HEK293 (cell line): ENCODE measurements around the gene LRRC8C.

Source experiments
- GLI4 ChIP-seq: fragments of 450-650 bp; formaldehyde crosslinking; IDR thresholded peaks from 2 replicates; pipeline ENCODE4 v1.5.1; 2016; ENCODE audit warnings: missing biosample characterization, missing genetic modification characterization
- GLIS1 ChIP-seq: fragments of 450-650 bp; formaldehyde crosslinking; IDR thresholded peaks from 2 replicates; pipeline ENCODE4 v1.5.1; 2016; ENCODE audit warnings: missing biosample characterization, missing genetic modification characterization
- MZF1 ChIP-seq: fragments of 450-650 bp; formaldehyde crosslinking; IDR thresholded peaks from 2 replicates; pipeline ENCODE4 v1.5.1; 2017; ENCODE audit warnings: missing biosample characterization, missing genetic modification characterization, borderline replicate concordance
- PBX3 ChIP-seq: sonication (generic); formaldehyde crosslinking; IDR thresholded peaks from 2 replicates; pipeline ENCODE4 v1.8.1; 2022; ENCODE audit warnings: mild to moderate bottlenecking, moderate library complexity, missing genetic modification reagents
- TRIM28 ChIP-seq: IDR thresholded peaks from 2 replicates; pipeline ENCODE4 v1.6.1; 2011; ENCODE audit warnings: low read length, control low read depth, borderline replicate concordance
- TF ChIP-seq, protein P1 (sequence below): fragments of 450-650 bp; formaldehyde crosslinking; IDR thresholded peaks from 2 replicates; pipeline ENCODE4 v1.5.1; 2016; ENCODE audit warnings: missing biosample characterization, missing genetic modification characterization

- TF ChIP-seq MZF1 = no peak
- TF ChIP-seq, protein P1, sequence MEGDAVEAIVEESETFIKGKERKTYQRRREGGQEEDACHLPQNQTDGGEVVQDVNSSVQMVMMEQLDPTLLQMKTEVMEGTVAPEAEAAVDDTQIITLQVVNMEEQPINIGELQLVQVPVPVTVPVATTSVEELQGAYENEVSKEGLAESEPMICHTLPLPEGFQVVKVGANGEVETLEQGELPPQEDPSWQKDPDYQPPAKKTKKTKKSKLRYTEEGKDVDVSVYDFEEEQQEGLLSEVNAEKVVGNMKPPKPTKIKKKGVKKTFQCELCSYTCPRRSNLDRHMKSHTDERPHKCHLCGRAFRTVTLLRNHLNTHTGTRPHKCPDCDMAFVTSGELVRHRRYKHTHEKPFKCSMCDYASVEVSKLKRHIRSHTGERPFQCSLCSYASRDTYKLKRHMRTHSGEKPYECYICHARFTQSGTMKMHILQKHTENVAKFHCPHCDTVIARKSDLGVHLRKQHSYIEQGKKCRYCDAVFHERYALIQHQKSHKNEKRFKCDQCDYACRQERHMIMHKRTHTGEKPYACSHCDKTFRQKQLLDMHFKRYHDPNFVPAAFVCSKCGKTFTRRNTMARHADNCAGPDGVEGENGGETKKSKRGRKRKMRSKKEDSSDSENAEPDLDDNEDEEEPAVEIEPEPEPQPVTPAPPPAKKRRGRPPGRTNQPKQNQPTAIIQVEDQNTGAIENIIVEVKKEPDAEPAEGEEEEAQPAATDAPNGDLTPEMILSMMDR (tag by site-specific recombination) = no peak
- no peak for TF ChIP-seq GLIS1
- no peak for TF ChIP-seq PBX3 (CRISPR knock-in tag)
- no peak for TF ChIP-seq GLI4 (tag by site-specific recombination)
- TF ChIP-seq TRIM28 = no peak
Measured at GRCh38 chr1:89624314-89624713, 8.6 kb upstream of the LRRC8C start.
